Heart left ventricle (tissue), 13 donors: ENCODE results near the gene FHL1.
A peak's percentile ranks its signal among the peaks of the same experiment; 100 is the strongest.

Experiments
- POLR2A ChIP-seq, 2 donors: fragments of 450-650 bp; IDR thresholded peaks; one replicate each; pipeline ENCODE4 v1.6.1; 2017; ENCODE audit warnings: antibody characterized with exemption in 2 of 2, mild to moderate bottlenecking in 2 of 2, moderate library complexity in 2 of 2
- TF ChIP-seq, protein P1 (sequence below), 12 donors: fragments of 200-600 bp; sonication (generic) in 4 of 12; IDR thresholded peaks; one replicate each; pipeline versions ENCODE4 v1.5.0 to v1.8.0; 2018 to 2022; ENCODE audit warnings: antibody characterized with exemption in 12 of 12, mild to moderate bottlenecking in 5 of 12
- donor health status: ischemic (EF 13 %, LVEDD 7.1; RV severe dilation, severe dysfunction).
- donor health status: DM: no; HTN: yes; CAD: no.
- donor health status: DM: no; HTN: no; CAD: no.
- donor health status: ischemic (EF 25% LVEDD 6.9; RV normal size, moderate dysfunction).
- donor health status: ischemic (EF 25% LVEDD 5.7; RV mildly dilated, moderate dysfunction).
- donor health status: ischemic (EF 35%, LVEDD 5.7; RV mildly dilated, moderate dysfunction).
- donor health status: nonischemic (EF 11% LVEDD 7.7; RV severe dilation, severe dysfunction).
- donor health status: DM: yes; HTN: yes; CAD: no.
- donor health status: PGD.
- donor health status: ischemic (EF 29% LVEDD 5.4; RV normal size, mild dysfunction).
- donor health status: nonischemic (EF 23%, LVEDD 6.1; RV moderate dilation, normal function).

DNA sequence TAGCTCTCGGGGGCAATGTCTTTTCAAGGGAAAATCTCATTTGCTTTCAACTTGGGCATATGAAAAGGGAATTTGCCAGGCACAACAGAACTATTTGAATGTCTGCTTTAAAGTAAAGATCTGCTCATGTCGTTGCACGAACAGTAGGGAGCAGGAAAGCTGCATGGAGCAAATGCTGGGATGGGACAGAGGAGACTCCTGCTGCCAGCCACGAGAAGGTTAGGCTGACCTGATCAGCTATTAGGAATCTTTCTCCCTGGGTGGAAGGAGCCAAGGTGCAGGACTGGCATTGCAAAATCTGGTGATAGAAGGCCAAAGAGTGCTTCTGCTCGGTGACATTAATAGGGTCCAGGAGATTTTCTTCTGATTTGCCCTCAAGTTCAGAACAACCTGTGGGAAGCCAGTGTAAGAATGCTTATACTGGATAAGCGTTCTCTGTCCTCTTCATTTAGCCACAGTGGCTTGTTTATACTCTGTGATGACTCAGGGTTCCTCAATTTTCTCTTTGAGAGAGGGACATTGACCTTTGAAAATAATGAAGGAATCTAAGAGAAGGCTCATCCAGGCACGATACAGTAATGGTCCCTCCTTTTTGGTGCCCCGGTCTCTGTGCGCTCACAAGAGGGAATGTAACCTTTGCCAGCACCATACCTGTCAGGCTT lies 22.9 kb downstream of the FHL1 start:
- TF ChIP-seq, protein P1, sequence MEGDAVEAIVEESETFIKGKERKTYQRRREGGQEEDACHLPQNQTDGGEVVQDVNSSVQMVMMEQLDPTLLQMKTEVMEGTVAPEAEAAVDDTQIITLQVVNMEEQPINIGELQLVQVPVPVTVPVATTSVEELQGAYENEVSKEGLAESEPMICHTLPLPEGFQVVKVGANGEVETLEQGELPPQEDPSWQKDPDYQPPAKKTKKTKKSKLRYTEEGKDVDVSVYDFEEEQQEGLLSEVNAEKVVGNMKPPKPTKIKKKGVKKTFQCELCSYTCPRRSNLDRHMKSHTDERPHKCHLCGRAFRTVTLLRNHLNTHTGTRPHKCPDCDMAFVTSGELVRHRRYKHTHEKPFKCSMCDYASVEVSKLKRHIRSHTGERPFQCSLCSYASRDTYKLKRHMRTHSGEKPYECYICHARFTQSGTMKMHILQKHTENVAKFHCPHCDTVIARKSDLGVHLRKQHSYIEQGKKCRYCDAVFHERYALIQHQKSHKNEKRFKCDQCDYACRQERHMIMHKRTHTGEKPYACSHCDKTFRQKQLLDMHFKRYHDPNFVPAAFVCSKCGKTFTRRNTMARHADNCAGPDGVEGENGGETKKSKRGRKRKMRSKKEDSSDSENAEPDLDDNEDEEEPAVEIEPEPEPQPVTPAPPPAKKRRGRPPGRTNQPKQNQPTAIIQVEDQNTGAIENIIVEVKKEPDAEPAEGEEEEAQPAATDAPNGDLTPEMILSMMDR (IDR thresholded peaks at IDR 0.05), result peak in 10 of 12 donors; percentile 30 to 58 (median 42)
- TF ChIP-seq POLR2A (IDR thresholded peaks at IDR 0.05), result no peak
